IMR-90 (cell line): ENCODE results near the gene MTR. TPM values are rescaled to one million over a fixed set of nuclear protein-coding genes. Genes with fewer than 3 reads are reported as not detected.

Experiments used
- ATAC-seq: fragments of 200-7000 bp; cut with Tn5 transposase; 2 replicates; pipeline ENCODE4 v1.9.1; 2020; ENCODE audit warnings: low read depth, mild to moderate bottlenecking, moderate library complexity
- BruUV-seq: library from RNA; stranded (reverse); fragments of 400-500 nt; replicated peaks from 2 replicates; lab custom pipeline; 2021; lab: Mats Ljungman, UMichigan
- CTCF ChIA-PET: fragments of 300-600 bp; formaldehyde crosslinking; extraction: SDS; loops from one replicate; lab custom pipeline; 2021; ENCODE audit warnings: antibody characterized with exemption; lab: Yijun Ruan, JAX
- POLR2A ChIA-PET: fragments of 300-600 bp; sonication (Branson Sonifier 250); formaldehyde crosslinking; loops from one replicate; lab custom pipeline; 2022; ENCODE audit warnings: antibody characterized with exemption; ENCODE audit not compliant: unreplicated experiment; lab: Charles Lee
- DNase-seq: peaks from one replicate; pipeline ENCODE4 v3.0.0; 2013
- H2AFZ ChIP-seq: replicated peaks from 2 replicates; pipeline ENCODE3; 2013; ENCODE audit warnings: low read length, mild to moderate bottlenecking; ENCODE audit not compliant: poor library complexity
- H2AK5ac ChIP-seq: 2 replicates; pipeline ENCODE4 v1.6.1; 2013; ENCODE audit warnings: low read depth, low read length, inconsistent platforms
- H2AK9ac ChIP-seq: replicated peaks from 2 replicates; pipeline ENCODE3; 2013; ENCODE audit warnings: mild to moderate bottlenecking, low read depth, low read length, moderate library complexity; ENCODE audit not compliant: poor library complexity
- H2BK120ac ChIP-seq: 2 replicates; pipeline ENCODE4 v1.6.1; 2013; ENCODE audit warnings: low read depth, low read length, inconsistent platforms
- H2BK15ac ChIP-seq: 3 replicates; pipeline ENCODE4 v1.6.1; 2013; ENCODE audit warnings: low read depth, low read length, inconsistent platforms
- H2BK20ac ChIP-seq: 2 replicates; pipeline ENCODE4 v1.6.1; 2013; ENCODE audit warnings: low read depth, mild to moderate bottlenecking, inconsistent platforms, low read length, moderate library complexity
- H2BK5ac ChIP-seq: 2 replicates; pipeline ENCODE4 v1.6.1; 2013; ENCODE audit warnings: mild to moderate bottlenecking, low read depth, low read length, inconsistent platforms; ENCODE audit not compliant: poor library complexity, severe bottlenecking
- H3K14ac ChIP-seq: replicated peaks from 2 replicates; pipeline ENCODE4 v1.6.1; 2013; ENCODE audit warnings: low read depth, low read length, inconsistent platforms
- H3K18ac ChIP-seq: 2 replicates; pipeline ENCODE4 v1.6.1; 2013; ENCODE audit warnings: low read depth, low read length, control low read depth
- H3K23ac ChIP-seq: 2 replicates; pipeline ENCODE4 v1.6.1; 2013; ENCODE audit warnings: low read depth, low read length, inconsistent platforms
- H3K27ac ChIP-seq: 2 replicates; pipeline ENCODE4 v1.5.1; 2013; ENCODE audit warnings: mild to moderate bottlenecking, control low read depth, low read length; ENCODE audit not compliant: insufficient read depth
- H3K27me3 ChIP-seq: 2 replicates; pipeline ENCODE4 v1.6.1; 2013; ENCODE audit warnings: low read length; ENCODE audit not compliant: control insufficient read depth, insufficient read depth
- H3K36me3 ChIP-seq: 2 replicates; pipeline ENCODE4 v1.6.1; 2013; ENCODE audit warnings: low read length, mixed read lengths; ENCODE audit not compliant: control insufficient read depth, insufficient read depth
- H3K4ac ChIP-seq: 2 replicates; pipeline ENCODE4 v1.6.1; 2013; ENCODE audit warnings: low read depth, low read length, inconsistent platforms
- H3K4me1 ChIP-seq: 2 replicates; pipeline ENCODE4 v1.6.1; 2013; ENCODE audit warnings: low read length, mixed read lengths; ENCODE audit not compliant: control insufficient read depth, insufficient read depth
- H3K4me2 ChIP-seq: 2 replicates; pipeline ENCODE4 v1.6.1; 2013; ENCODE audit warnings: low read depth, mild to moderate bottlenecking, control low read depth, low read length, moderate library complexity
- H3K4me3 ChIP-seq: 2 replicates; pipeline ENCODE4 v1.5.1; 2013; ENCODE audit warnings: low read depth, mild to moderate bottlenecking, control low read depth, low read length, moderate library complexity; ENCODE audit not compliant: insufficient read depth
- H3K56ac ChIP-seq: 2 replicates; pipeline ENCODE4 v1.6.1; 2013; ENCODE audit warnings: low read length, inconsistent platforms; ENCODE audit not compliant: insufficient read depth; ENCODE audit errors: extremely low read depth
- H3K79me1 ChIP-seq, 2 experiments: 2 replicates each; pipeline ENCODE4 v1.6.1; 2013; ENCODE audit warnings: low read length in 2 of 2, inconsistent platforms in 1 of 2, low read depth in 1 of 2
- H3K9ac ChIP-seq: 2 replicates; pipeline ENCODE4 v1.6.1; 2013; ENCODE audit warnings: low read depth, low read length, control low read depth
- H3K9me1 ChIP-seq: 2 replicates; pipeline ENCODE4 v1.6.1; 2013; ENCODE audit warnings: low read length, inconsistent platforms; ENCODE audit not compliant: insufficient read depth
- H3K9me3 ChIP-seq: 2 replicates; pipeline ENCODE4 v1.6.1; 2013; ENCODE audit warnings: low read length; ENCODE audit not compliant: control insufficient read depth, insufficient read depth
- H4K20me1 ChIP-seq: 2 replicates; pipeline ENCODE4 v1.6.1; 2013; ENCODE audit warnings: low read length, inconsistent platforms; ENCODE audit not compliant: insufficient read depth
- H4K5ac ChIP-seq: 2 replicates; pipeline ENCODE4 v1.6.1; 2013; ENCODE audit warnings: mild to moderate bottlenecking, low read depth, low read length, control low read depth
- H4K8ac ChIP-seq, 2 experiments: 2 replicates each; pipeline ENCODE4 v1.6.1; 2013; ENCODE audit warnings: low read depth in 2 of 2, low read length in 2 of 2, control low read depth in 1 of 2, inconsistent platforms in 1 of 2
- H4K91ac ChIP-seq: 2 replicates; pipeline ENCODE4 v1.6.1; 2013; ENCODE audit warnings: low read depth, low read length, inconsistent platforms; ENCODE audit not compliant: insufficient read depth
- BHLHE40 ChIP-seq: fragments of 150-350 bp; IDR thresholded peaks from 2 replicates; pipeline ENCODE4 v1.6.1; 2016; ENCODE audit warnings: mild to moderate bottlenecking, low read depth, low read length
- CEBPB ChIP-seq: IDR thresholded peaks from 2 replicates; pipeline ENCODE4 v1.6.1; 2012; ENCODE audit warnings: low read depth, low read length, improper control_type of control experiment
- CHD1 ChIP-seq: IDR thresholded peaks from 2 replicates; pipeline ENCODE4 v1.6.1; 2012; ENCODE audit warnings: low read depth, low read length, improper control_type of control experiment
- FOS ChIP-seq: fragments of 150-350 bp; IDR thresholded peaks from 2 replicates; pipeline ENCODE4 v1.6.1; 2016; ENCODE audit warnings: low read depth, low read length
- MAFK ChIP-seq: IDR thresholded peaks from 2 replicates; pipeline ENCODE4 v1.6.1; 2012; ENCODE audit warnings: low read depth, low read length, improper control_type of control experiment
- MAZ ChIP-seq: IDR thresholded peaks from 2 replicates; pipeline ENCODE4 v1.6.1; 2012; ENCODE audit warnings: low read depth, mild to moderate bottlenecking, low read length, improper control_type of control experiment, moderate library complexity, borderline replicate concordance
- MXI1 ChIP-seq: IDR thresholded peaks from 2 replicates; pipeline ENCODE4 v1.6.1; 2012; ENCODE audit warnings: low read depth, mild to moderate bottlenecking, low read length, moderate library complexity, borderline replicate concordance
- NFE2L2 ChIP-seq: fragments of 150-350 bp; IDR thresholded peaks from 2 replicates; pipeline ENCODE4 v1.6.1; 2016; ENCODE audit warnings: low read depth, mild to moderate bottlenecking, low read length
- POLR2A ChIP-seq: IDR thresholded peaks from 2 replicates; pipeline ENCODE4 v1.6.1; 2012; ENCODE audit warnings: mild to moderate bottlenecking, low read depth, low read length
- RAD21 ChIP-seq: IDR thresholded peaks from 2 replicates; pipeline ENCODE4 v1.6.1; 2012; ENCODE audit warnings: low read length, improper control_type of control experiment
- RCOR1 ChIP-seq: IDR thresholded peaks from 2 replicates; pipeline ENCODE4 v1.6.1; 2012; ENCODE audit warnings: mild to moderate bottlenecking, low read length, improper control_type of control experiment; ENCODE audit not compliant: insufficient replicate concordance
- RFX5 ChIP-seq: IDR thresholded peaks from 2 replicates; pipeline ENCODE4 v1.8.0; 2012; ENCODE audit warnings: low read depth, mild to moderate bottlenecking, low read length, moderate library complexity
- SMC3 ChIP-seq: fragments of 150-350 bp; IDR thresholded peaks from 2 replicates; pipeline ENCODE4 v1.6.1; 2016; ENCODE audit warnings: low read depth, mild to moderate bottlenecking, antibody characterized with exemption, low read length, moderate library complexity
- WGBS, 2 experiments: methylation state at CpG; one replicate each; pipeline versions ENCODE4 v1.1.5 to v1.1.7; 2013; ENCODE audit warnings: missing lambda C conversion rate in 2 of 2; ENCODE audit not compliant: insufficient read length in 1 of 2; ENCODE audit errors: extremely low coverage in 2 of 2; 5-methylcytosine and 5-hydroxymethylcytosine counted together
- dilution Hi-C: fragments of 300-500 bp; cut with HindIII; formaldehyde crosslinking; loops from one replicate; pipeline ENCODE4 v1.14.3; 2018; ENCODE audit warnings: low sequenced_read_pairs; ENCODE audit not compliant: unreplicated experiment
- in situ Hi-C: fragments of 300-500 bp; cut with MboI; formaldehyde crosslinking; loops from 3 replicates; pipeline ENCODE4 v1.14.3; 2019; ENCODE audit warnings: low sequenced_read_pairs, inconsistent platforms, mixed read lengths
- intact Hi-C: fragments of 100-400 bp; cut with micrococcal nuclease; formaldehyde crosslinking; loops from 2 replicates; pipeline ENCODE4 v1.10.0; 2022
- polyA plus RNA-seq, 3 experiments: library from polyadenylated mRNA; depleted of rRNA; stranded (reverse); fragments of >200 nt; gene quantifications; 2 replicates each; pipeline ENCODE4 v1.2.3, GENCODE V29; 2012; ENCODE audit warnings: low replicate concordance in 1 of 3
- total RNA-seq: library from RNA; depleted of rRNA; stranded (reverse); fragments of >200 nt; gene quantifications from 2 replicates; pipeline ENCODE4 v1.2.3, GENCODE V29; 2012
- TF ChIP-seq, protein P1 (sequence below): fragments of 150-350 bp; IDR thresholded peaks from 2 replicates; pipeline ENCODE4 v1.6.1; 2017; ENCODE audit warnings: mild to moderate bottlenecking, antibody characterized with exemption, low read length, low read depth
- TF ChIP-seq, protein P2 (sequence below): conservative IDR thresholded peaks from 2 replicates; pipeline ENCODE4 v1.5.1; 2012; ENCODE audit warnings: mild to moderate bottlenecking, low read depth, low read length, improper control_type of control experiment
- TF ChIP-seq, protein P3 (sequence below): fragments of 150-350 bp; IDR thresholded peaks from 2 replicates; pipeline ENCODE4 v1.6.1; 2016; ENCODE audit warnings: low read depth, mild to moderate bottlenecking, low read length, moderate library complexity, borderline replicate concordance

The MTR gene
- total and polyA plus RNA-seq, 2 of the 4 experiments (the other 2 are of a cell fraction): 7.7 to 31.0 TPM

DNA sequence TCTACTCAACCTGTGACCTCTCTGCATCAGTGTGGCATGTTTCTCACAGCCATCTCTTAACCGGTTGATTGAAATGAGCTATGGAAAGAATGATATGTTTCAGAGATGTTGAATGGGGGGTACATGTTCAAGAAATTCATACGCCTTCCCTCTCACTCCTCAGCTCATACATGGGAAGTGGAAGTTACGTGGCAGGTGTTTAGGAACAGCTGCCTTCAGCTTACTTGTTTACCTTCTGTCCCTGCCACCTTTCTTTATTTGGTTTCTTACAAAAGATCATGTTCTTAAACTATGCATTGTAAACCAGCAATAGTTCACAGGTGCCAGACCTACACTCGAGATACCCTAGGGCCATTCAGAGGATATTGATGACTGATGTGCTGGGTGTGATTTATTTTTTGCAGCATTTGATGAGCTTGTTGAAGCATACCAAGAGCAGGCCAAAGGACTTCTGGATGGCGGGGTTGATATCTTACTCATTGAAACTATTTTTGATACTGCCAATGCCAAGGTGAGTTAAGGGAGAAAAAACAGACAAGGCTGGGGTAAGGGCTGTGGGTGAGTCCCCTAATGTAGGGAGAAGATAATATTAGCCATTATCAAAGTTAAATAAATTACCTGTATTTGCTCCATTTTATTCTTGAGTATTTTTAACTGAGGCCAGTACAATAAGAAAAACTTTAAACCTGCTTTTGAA lies 17.4 kb downstream of the MTR start:
- Histone ChIP-seq H3K56ac (no peak overlapping the region), H3K23ac (no peak overlapping the region), H4K8ac (no peak overlapping the region), H3K14ac (no peak overlapping the region), H4K20me1 (no peaks in the 10 kb centered on the region), H4K5ac (no peak overlapping the region), H3K27ac (no peak overlapping the region), H3K27me3 (no peaks in the 10 kb centered on the region), H2BK15ac (no peak overlapping the region), H3K4me1 (peaks cover 11% of the 10 kb centered on the region; the same call in 1 of the 2 replicates), H3K4me3 (no peak overlapping the region), H2AK9ac (no peak overlapping the region), H2AFZ (no peak overlapping the region), H3K9ac (no peak overlapping the region), H2BK5ac (no peak overlapping the region), H2BK120ac (no peak overlapping the region), H3K36me3 (peaks cover 24% of the 10 kb centered on the region), H3K9me1 (0 out of 2 replicates have a peak, but pooled peaks cover 3% of the 10 kb centered on the region), H3K18ac (no peak overlapping the region), H3K9me3 (no peaks in the 10 kb centered on the region), H3K79me1 (peaks cover 6 to 9% of the 10 kb centered on the region in 2 experiments; a peak in 1 of 4 replicates), H2BK20ac (no peak overlapping the region), H3K4me2 (no peak overlapping the region), H3K4ac (no peak overlapping the region), H2AK5ac (no peak overlapping the region), H4K91ac (no peak overlapping the region)
- in situ Hi-C loops (no loop called here), dilution Hi-C loops (no loop called here), intact Hi-C loops (no loop called here)
- ChIA-PET POLR2A (no interaction called here), CTCF (no interaction called here)
- no peak for DNase-seq
- no CpG with 5 or more reads among the region's 5 CpGs for WGBS, 2 experiments
- BruUV-seq: no TSS peak
- no peak for ATAC-seq
- no peak for TF ChIP-seq CEBPB
- TF ChIP-seq SMC3: no peak
- TF ChIP-seq MAZ: no peak
- no peak for TF ChIP-seq MXI1
- no peak for TF ChIP-seq NFE2L2
- no peak for TF ChIP-seq MAFK
- TF ChIP-seq RAD21: no peak
- TF ChIP-seq, protein P1, sequence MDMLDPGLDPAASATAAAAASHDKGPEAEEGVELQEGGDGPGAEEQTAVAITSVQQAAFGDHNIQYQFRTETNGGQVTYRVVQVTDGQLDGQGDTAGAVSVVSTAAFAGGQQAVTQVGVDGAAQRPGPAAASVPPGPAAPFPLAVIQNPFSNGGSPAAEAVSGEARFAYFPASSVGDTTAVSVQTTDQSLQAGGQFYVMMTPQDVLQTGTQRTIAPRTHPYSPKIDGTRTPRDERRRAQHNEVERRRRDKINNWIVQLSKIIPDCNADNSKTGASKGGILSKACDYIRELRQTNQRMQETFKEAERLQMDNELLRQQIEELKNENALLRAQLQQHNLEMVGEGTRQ: no peak
- TF ChIP-seq, protein P2, sequence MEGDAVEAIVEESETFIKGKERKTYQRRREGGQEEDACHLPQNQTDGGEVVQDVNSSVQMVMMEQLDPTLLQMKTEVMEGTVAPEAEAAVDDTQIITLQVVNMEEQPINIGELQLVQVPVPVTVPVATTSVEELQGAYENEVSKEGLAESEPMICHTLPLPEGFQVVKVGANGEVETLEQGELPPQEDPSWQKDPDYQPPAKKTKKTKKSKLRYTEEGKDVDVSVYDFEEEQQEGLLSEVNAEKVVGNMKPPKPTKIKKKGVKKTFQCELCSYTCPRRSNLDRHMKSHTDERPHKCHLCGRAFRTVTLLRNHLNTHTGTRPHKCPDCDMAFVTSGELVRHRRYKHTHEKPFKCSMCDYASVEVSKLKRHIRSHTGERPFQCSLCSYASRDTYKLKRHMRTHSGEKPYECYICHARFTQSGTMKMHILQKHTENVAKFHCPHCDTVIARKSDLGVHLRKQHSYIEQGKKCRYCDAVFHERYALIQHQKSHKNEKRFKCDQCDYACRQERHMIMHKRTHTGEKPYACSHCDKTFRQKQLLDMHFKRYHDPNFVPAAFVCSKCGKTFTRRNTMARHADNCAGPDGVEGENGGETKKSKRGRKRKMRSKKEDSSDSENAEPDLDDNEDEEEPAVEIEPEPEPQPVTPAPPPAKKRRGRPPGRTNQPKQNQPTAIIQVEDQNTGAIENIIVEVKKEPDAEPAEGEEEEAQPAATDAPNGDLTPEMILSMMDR: no peak
- TF ChIP-seq POLR2A: no peak
- no peak for TF ChIP-seq BHLHE40
- no peak for TF ChIP-seq CHD1
- TF ChIP-seq, protein P3, sequence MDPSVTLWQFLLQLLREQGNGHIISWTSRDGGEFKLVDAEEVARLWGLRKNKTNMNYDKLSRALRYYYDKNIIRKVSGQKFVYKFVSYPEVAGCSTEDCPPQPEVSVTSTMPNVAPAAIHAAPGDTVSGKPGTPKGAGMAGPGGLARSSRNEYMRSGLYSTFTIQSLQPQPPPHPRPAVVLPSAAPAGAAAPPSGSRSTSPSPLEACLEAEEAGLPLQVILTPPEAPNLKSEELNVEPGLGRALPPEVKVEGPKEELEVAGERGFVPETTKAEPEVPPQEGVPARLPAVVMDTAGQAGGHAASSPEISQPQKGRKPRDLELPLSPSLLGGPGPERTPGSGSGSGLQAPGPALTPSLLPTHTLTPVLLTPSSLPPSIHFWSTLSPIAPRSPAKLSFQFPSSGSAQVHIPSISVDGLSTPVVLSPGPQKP: no peak
- TF ChIP-seq RFX5: no peak
- no peak for TF ChIP-seq RCOR1
- TF ChIP-seq FOS: no peak
